Upper lobe of left lung (tissue), 6 donors: ENCODE results near the gene PKN2. TPM values are rescaled to one million over a fixed set of nuclear protein-coding genes. Genes with fewer than 3 reads are reported as not detected.
A peak's percentile ranks its signal among the peaks of the same experiment; 100 is the strongest.

Source experiments
- ATAC-seq, 2 donors: fragments of 200-7000 bp; cut with Tn5 transposase; one replicate each; pipeline ENCODE4 v1.9.1; 2022; ENCODE audit warnings: mild to moderate bottlenecking in 2 of 2, moderate library complexity in 2 of 2; ENCODE audit not compliant: low FRiP score in 2 of 2
- DNase-seq, 2 donors: peaks; one replicate each; pipeline ENCODE4 v3.0.0-alpha.2; 2019 to 2020
- H3K27ac ChIP-seq, 4 donors: fragments of 200-600 bp; sonication (generic); one replicate each; pipeline ENCODE4 v1.5.1; 2016 to 2019
- H3K27me3 ChIP-seq, 4 donors: fragments of 200-600 bp; sonication (generic); one replicate each; pipeline ENCODE4 v1.5.1; 2017 to 2019
- H3K36me3 ChIP-seq, 4 donors: fragments of 200-600 bp; sonication (generic); one replicate each; pipeline ENCODE4 v1.5.1; 2016 to 2019
- H3K4me1 ChIP-seq, 4 donors: fragments of 200-600 bp; sonication (generic); one replicate each; pipeline ENCODE4 v1.5.1; 2018 to 2019
- H3K4me3 ChIP-seq, 4 donors: fragments of 200-600 bp; sonication (generic); one replicate each; pipeline ENCODE4 v1.5.1; 2017 to 2019; ENCODE audit warnings: mild to moderate bottlenecking in 2 of 4, moderate library complexity in 1 of 4
- H3K9me3 ChIP-seq, 4 donors: fragments of 200-600 bp; sonication (generic); one replicate each; pipeline ENCODE4 v1.5.1; 2018 to 2019
- EP300 ChIP-seq, 4 donors: sonication (generic); formaldehyde crosslinking; IDR thresholded peaks; one replicate each; pipeline ENCODE4 v1.5.1; 2017; ENCODE audit warnings: antibody characterized with exemption in 4 of 4, control low read depth in 2 of 4
- POLR2A ChIP-seq, 4 donors: fragments of 450-650 bp; IDR thresholded peaks; one replicate each; pipeline ENCODE4 v1.5.1; 2016 to 2017; ENCODE audit warnings: antibody characterized with exemption in 4 of 4, mild to moderate bottlenecking in 2 of 4
- POLR2AphosphoS5 ChIP-seq, 2 donors: sonication (generic); formaldehyde crosslinking; IDR thresholded peaks; one replicate each; pipeline ENCODE4 v1.5.1; 2017; ENCODE audit warnings: antibody characterized with exemption in 2 of 2
- WGBS, 2 donors: methylation state at CpG; one replicate each; pipeline ENCODE4 v1.1.5; 2017 to 2018; 5-methylcytosine and 5-hydroxymethylcytosine counted together
- total RNA-seq, 6 donors: library from RNA; depleted of rRNA in 4 of 6; stranded (reverse); fragments of >200 nt in 4 of 6; gene quantifications; one replicate each; pipeline versions ENCODE4 v1.1.0 to v1.2.1, GENCODE V29; 2016 to 2021
- TF ChIP-seq, protein P1 (sequence below), 6 experiments: fragments of 450-650 bp in 4 of 6; fragments of 200-600 bp in 2 of 6; sonication (generic) in 2 of 6; IDR thresholded peaks; one replicate each; pipeline ENCODE4 v1.5.1; 2016 to 2019; ENCODE audit warnings: antibody characterized with exemption in 6 of 6
- donor health status: DM: no; HTN: no; CAD: no; lungs with moderate emphysema.
- donor health status: DM: no; HTN: yes; CAD: no; lungs with severe emphysema.

PKN2 gene
- total RNA-seq, 6 donors from 2014 or later, result 33.0 to 108 (median 37.6) TPM

DNA sequence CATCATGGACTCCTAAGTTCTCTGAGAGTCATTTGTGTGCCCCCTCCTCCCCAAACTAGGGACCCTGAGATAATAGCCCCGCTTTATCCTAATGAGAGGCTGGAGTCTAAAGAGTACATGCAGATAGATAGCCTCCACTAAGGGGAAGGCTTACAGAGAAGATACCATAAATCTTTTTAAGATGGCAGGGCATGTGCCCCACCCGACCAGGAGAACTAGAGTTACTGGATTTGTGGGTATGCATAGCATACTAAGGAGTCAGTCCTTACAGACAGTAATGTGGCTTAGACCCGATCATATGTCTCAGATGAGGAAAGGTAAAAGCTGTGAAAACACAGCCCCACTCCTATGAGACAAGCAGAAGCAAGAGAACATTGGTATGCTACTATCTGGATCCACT, 25.7 kb upstream of the PKN2 start:
- WGBS, 2 donors, result 89 to 91% methylated on average over 3 of the region's 3 CpGs
- Histone ChIP-seq H3K27me3 (no peaks in the 10 kb centered on the region), H3K9me3 (no peaks in the 10 kb centered on the region), H3K27ac (no peak overlapping the region), H3K4me1 (peaks cover 0 to 4% (median 0%) of the 10 kb centered on the region in 4 donors), H3K36me3 (no peaks in the 10 kb centered on the region), H3K4me3 (no peak overlapping the region)
- DNase-seq (no peak), ATAC-seq (no peak)
- TF ChIP-seq POLR2A (IDR thresholded peaks at IDR 0.05) (no peak), POLR2AphosphoS5 (IDR thresholded peaks at IDR 0.05) (no peak), EP300 (IDR thresholded peaks at IDR 0.05) (no peak)
- TF ChIP-seq, protein P1, sequence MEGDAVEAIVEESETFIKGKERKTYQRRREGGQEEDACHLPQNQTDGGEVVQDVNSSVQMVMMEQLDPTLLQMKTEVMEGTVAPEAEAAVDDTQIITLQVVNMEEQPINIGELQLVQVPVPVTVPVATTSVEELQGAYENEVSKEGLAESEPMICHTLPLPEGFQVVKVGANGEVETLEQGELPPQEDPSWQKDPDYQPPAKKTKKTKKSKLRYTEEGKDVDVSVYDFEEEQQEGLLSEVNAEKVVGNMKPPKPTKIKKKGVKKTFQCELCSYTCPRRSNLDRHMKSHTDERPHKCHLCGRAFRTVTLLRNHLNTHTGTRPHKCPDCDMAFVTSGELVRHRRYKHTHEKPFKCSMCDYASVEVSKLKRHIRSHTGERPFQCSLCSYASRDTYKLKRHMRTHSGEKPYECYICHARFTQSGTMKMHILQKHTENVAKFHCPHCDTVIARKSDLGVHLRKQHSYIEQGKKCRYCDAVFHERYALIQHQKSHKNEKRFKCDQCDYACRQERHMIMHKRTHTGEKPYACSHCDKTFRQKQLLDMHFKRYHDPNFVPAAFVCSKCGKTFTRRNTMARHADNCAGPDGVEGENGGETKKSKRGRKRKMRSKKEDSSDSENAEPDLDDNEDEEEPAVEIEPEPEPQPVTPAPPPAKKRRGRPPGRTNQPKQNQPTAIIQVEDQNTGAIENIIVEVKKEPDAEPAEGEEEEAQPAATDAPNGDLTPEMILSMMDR (IDR thresholded peaks at IDR 0.05), result no peak

DNA sequence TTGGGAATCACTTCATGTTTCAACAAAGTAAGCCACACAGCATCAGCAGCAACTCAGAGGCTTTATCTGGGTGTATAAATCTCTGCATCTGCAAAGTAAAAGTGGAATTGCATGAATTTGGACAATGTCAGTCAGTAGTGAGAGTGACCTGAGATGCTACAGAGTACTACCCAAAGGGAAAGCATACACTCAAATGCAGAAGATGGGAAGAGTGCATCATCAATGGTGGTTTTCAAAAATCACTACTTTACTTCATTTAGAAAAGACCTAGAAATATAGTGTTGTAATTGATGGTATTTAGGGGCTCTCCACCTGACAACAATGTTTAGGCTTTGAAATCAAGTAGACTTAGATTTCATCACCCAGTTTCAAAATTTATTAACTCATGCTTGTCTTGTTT, 24.5 kb upstream of the PKN2 start:
- Histone ChIP-seq H3K4me1 (peaks cover 0 to 4% (median 0%) of the 10 kb centered on the region in 4 donors), H3K4me3 (no peak overlapping the region), H3K36me3 (no peaks in the 10 kb centered on the region), H3K27ac (no peak overlapping the region), H3K27me3 (no peaks in the 10 kb centered on the region), H3K9me3 (no peaks in the 10 kb centered on the region)
- TF ChIP-seq POLR2A (IDR thresholded peaks at IDR 0.05), result no peak
- TF ChIP-seq, protein P1 (IDR thresholded peaks at IDR 0.05), result no peak
- ATAC-seq (no peak), DNase-seq (no peak)

DNA sequence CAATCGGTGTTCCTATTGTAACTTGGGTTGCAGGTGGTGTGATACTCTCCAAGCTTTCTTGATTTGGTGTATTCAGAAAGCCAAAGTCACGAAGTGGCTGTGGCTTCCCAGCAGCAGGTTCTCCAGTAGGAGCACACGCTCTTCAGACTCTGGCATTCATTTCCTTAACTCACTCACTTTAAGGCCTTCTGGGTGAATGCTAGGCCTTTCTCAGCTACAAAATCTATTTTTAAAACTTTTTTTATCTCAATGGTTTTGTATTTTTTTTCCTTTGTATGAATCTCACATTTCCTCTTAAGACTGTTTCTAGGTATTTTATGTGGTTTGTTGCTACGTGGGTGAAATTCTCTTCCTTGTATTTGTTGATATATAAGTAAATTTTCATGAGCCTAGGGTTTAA, 22.9 kb upstream of the PKN2 start:
- Histone ChIP-seq H3K27ac (no peak overlapping the region), H3K36me3 (no peaks in the 10 kb centered on the region), H3K4me3 (peak overlapping the region in 1 of 4 donors; percentile 15), H3K27me3 (no peaks in the 10 kb centered on the region), H3K9me3 (no peaks in the 10 kb centered on the region), H3K4me1 (peaks cover 0 to 4% (median 0%) of the 10 kb centered on the region in 4 donors)
- ATAC-seq (no peak), DNase-seq (peak in 1 of 2 donors; percentile 53)
- 51 to 64% methylated on average over 4 of the region's 4 CpGs for WGBS, 2 donors
- TF ChIP-seq POLR2AphosphoS5 (IDR thresholded peaks at IDR 0.05) (no peak), EP300 (IDR thresholded peaks at IDR 0.05) (no peak), POLR2A (IDR thresholded peaks at IDR 0.05) (no peak)
- TF ChIP-seq, protein P1 (IDR thresholded peaks at IDR 0.05), result no peak

DNA sequence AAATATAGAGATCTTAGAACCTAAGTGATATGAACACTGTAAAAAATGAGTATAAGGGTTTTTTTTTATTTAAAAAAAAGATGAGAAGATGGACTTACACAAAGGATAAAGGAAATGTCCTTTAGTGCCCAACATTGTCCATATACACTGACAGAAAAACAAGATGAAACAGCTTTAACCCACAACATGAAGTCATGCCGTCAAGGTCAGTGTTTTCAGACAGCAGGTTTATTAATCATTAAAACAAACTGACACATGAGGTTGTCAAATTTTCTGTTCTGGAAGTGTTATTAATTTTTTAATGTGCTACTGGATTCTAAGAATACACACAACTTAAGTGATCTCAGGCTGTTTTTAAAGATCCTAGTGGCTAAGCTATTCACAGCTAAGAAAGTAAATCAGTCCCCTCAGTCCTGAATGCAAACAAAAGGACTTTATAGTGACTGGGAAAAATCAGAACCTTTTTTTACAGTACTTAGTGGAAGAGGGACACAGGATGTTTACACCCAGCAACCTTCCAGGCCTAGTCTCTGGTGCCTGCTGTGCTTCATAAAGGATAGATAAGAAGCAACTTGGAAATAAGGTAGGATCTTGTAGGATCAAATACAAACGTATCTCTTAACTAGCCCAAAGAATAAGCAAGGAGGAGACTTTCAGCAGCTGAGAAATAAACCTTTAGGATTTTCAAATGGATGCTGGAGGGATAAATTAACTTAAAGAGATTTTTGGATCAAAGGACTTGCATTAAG, 21.9 kb upstream of the PKN2 start:
- Histone ChIP-seq H3K4me3 (no peak overlapping the region), H3K4me1 (peaks cover 0 to 4% (median 0%) of the 10 kb centered on the region in 4 donors), H3K27me3 (no peaks in the 10 kb centered on the region), H3K9me3 (no peaks in the 10 kb centered on the region), H3K36me3 (no peaks in the 10 kb centered on the region), H3K27ac (no peak overlapping the region)
- ATAC-seq, result no peak
- 37 to 52% methylated on average over 2 of the region's 2 CpGs for WGBS, 2 donors
- DNase-seq, result no peak
- TF ChIP-seq EP300 (IDR thresholded peaks at IDR 0.05), result no peak
- TF ChIP-seq, protein P1 (IDR thresholded peaks at IDR 0.05), result no peak
- TF ChIP-seq POLR2AphosphoS5 (IDR thresholded peaks at IDR 0.05), result no peak
- TF ChIP-seq POLR2A (IDR thresholded peaks at IDR 0.05), result no peak

DNA sequence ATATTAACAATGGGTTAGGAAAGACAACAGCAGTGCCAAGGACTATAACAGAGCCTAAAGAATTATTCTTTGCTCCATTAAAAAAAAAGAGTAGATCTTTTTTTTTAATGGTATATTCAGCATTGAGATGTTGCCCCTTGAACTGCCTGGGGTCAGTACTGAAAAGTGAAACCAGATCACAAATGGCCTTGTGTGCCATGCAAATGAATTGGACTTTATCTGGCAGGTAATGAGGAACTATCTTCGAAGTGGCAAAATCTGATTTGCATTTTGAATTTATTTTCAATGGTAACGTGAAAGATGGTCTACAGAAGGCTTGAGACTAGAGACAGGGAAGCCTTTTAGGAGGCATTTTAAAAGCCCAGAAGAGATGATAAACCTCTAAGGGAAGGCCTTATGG, 21.4 kb upstream of the PKN2 start:
- DNase-seq (no peak), ATAC-seq (no peak)
- Histone ChIP-seq H3K27ac (no peak overlapping the region), H3K4me3 (no peak overlapping the region), H3K9me3 (no peaks in the 10 kb centered on the region), H3K36me3 (no peaks in the 10 kb centered on the region), H3K27me3 (no peaks in the 10 kb centered on the region), H3K4me1 (peaks cover 0 to 4% (median 0%) of the 10 kb centered on the region in 4 donors)
- TF ChIP-seq EP300 (IDR thresholded peaks at IDR 0.05), result no peak
- TF ChIP-seq POLR2A (IDR thresholded peaks at IDR 0.05), result no peak
- WGBS, 2 donors, result 82 to 85% methylated on average over 2 of the region's 2 CpGs
